Measurements from ENCODE around the gene BTBD7.

The BTBD7 gene

DNA sequence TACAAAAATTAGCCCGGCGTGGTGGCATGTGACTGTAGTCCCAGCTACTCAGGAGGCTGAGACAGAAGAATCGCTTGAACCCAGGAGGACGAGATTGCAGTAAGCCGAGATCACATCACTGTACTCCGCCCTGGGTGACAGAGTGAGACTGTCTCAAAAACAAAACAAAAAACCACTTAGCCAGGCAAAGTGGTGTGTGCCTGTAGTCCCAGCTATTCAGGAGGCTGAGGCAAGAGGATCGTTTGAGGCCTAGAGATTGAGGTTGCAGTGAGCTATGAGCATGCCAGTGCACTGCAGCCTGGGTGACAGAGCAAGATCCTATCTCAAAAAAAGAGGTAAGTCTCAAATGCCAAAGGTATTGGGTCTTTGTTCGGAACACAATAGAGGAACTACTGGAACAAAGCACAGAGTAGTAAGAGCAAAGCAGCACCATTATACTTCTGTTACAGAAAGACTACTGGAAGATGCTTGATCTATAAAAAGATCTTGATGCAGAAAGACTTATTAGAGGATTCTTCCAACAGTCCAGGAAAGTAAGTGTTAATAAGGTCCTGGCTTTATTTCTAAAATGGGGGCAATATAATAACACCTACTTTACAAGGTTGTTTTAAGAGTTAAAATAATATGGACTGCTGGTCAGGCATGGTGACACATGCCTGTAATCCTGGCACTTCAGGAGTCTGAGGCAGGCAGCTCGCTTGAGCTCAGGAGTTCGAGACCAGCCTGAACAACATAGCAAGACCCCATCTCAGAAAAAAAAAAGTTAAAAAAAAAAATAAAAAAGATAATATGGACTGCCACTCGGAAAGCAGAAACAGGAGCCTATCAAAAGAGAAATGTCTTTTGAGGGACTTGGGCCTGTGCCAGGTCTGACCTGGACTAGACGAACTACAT, 29.9 kb downstream of the BTBD7 start:
- DNase-seq (ENCODE audit: low read depth in 4 of 4, low spot score in 1 of 4) = no peak

GRCh38 chr14:93301821-93302447, 30.9 kb downstream of the BTBD7 start:
- DNase-seq (ENCODE audit: low read depth in 4 of 4, low spot score in 1 of 4) = no peak

DNA sequence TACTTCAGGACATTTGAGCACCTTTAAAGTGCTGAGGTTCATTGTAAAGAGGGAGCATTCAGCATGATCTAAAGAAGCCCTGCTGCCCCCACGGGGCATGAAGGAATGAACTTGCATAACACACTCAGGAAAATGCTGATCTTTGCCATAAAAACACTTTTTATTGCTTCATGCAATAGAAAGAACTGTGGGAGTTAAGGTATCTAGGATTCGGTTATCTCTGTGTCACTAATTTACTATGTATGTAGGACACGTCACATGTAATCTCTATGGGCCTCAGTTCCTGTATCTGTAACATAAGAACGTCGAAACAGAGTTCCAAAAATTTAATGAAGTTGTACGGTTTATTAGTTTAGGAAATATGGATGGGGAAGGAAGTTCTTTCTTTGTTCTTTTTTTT, 33.0 kb downstream of the BTBD7 start:
- DNase-seq (ENCODE audit: low read depth in 4 of 4, low spot score in 1 of 4) = no peak

DNA sequence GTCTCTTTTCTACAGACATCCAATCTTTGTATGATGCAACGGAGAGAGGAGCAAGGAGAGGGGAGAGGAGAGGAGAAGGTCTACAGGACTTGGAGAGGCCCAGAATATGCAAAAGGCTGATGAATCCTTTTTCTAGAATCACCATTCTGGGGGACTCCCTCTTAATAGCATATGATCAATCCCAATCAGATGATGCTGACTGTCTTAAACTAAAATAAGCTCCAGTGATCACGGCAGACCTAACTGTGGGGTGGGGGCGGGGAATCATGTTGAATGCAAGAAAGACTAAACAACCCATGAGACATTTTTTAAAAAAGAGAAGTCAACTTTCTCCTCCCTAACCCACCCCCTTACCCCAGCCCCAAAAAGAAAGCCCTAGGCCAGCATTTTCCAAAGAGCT, 33.4 kb downstream of the BTBD7 start:
- no peak for DNase-seq (ENCODE audit: low read depth in 4 of 4, low spot score in 1 of 4)

DNA sequence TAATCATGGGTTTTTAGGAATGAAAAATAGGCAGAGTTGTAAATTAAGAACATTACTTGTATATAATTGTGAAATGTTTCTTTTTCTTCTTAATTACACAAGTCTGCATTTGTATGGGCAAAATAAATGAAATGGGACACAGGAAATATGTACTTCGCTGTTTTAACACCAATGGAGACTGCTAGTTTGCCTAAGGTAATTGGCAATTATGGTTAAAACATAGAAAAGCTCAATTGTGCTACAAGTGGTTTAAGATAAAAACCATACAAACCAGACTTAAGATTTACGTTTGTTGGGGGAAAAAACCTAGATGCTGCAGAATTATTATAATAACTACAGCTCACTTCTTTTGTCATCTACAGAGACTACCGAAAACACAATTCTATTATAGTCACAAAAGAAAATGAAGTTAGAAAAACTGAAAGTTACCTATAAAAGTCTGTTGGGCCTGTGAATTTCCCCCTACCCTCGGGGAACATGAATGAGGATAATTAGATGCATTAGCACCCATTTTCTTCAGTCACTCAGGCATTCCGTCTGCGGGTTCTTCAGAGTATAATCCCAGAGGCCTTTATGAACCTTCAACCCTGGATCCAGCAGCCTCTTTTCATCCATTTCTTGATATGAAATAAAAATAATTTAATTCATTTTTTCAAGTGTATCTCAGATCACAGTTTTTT, 37.2 kb downstream of the BTBD7 start:
- no peak for DNase-seq (ENCODE audit: low read depth in 4 of 4, low spot score in 1 of 4)

DNA sequence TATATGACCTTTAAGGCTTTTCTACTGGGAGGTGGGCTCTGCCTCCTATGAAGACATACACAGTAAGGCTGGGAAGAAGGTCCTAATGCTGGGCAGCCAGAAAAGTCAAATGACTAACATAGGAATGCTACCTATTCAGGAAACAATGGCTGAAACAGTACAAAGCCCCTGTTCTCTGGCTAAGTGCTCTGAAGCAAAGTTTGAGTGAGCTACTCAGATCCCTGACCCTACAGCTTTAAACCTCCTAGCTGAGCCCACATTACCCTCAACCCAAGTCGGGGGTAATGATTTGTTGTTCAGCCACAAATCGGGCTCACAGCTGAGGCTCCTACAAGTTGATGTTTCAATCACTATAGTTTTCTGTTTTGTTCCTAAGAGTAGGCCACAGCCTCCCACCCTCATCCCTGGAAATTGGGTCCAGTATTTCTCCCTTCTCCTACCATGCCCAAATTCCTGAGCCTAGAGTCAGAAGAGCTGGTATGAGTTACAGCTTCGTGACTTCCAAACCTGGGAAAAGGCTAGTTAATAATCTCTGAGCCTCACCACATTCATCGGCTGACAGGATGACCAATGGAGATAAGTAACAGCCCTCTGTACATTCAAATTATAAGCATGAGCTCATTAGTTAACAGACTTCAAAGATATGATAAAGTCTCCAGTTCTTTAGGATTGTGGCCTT, 46.5 kb downstream of the BTBD7 start:
- no peak for DNase-seq (ENCODE audit: low read depth in 4 of 4, low spot score in 1 of 4)

DNA sequence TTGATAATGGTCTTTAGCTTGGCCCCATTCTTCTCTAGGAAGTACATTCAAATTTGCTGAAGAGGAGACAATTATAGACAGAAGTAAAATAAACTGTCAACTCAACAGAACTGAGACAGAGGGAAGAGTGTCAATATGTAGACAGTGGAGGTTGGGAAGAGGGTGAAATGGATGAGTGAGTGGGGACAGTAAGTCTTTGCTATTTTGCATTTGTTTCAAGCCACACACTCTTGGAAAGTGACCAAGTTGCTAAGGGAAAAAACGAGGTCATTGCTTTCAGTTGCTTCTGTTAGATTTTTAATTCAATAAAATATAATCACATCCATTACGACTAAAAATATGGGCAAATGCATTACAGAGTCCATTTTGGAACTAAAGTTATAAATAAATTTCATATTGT, 47.8 kb downstream of the BTBD7 start:
- no peak for DNase-seq (ENCODE audit: low read depth in 4 of 4, low spot score in 1 of 4)

DNA sequence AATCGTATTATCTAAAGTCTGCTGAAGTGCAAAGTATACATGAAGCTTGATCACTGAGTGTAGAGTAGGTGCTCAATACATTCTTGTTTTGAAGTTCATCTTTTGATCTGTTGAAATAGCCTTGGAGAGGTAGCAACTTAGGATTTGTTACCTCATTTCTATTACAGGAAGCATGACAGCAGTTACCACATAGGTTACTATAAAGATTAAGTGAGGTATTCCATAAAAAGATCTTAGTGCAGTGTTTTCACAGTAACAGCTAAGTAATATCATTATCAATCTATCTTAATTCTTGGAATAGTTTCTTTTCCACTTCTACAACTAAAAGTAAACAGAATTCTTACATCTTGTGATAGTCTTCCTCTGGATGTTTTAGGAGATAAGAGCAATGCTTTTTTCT, 50.9 kb downstream of the BTBD7 start:
- DNase-seq (ENCODE audit: low read depth in 4 of 4, low spot score in 1 of 4) = no peak

- DNase-seq (ENCODE audit: low read depth in 4 of 4, low spot score in 1 of 4) = no peak
Measured at GRCh38 chr14:93280743-93281142, 52.1 kb downstream of the BTBD7 start.

- no peak for DNase-seq (ENCODE audit: low read depth in 4 of 4, low spot score in 1 of 4)
Measured at GRCh38 chr14:93276031-93276716, 56.7 kb downstream of the BTBD7 start.

DNA sequence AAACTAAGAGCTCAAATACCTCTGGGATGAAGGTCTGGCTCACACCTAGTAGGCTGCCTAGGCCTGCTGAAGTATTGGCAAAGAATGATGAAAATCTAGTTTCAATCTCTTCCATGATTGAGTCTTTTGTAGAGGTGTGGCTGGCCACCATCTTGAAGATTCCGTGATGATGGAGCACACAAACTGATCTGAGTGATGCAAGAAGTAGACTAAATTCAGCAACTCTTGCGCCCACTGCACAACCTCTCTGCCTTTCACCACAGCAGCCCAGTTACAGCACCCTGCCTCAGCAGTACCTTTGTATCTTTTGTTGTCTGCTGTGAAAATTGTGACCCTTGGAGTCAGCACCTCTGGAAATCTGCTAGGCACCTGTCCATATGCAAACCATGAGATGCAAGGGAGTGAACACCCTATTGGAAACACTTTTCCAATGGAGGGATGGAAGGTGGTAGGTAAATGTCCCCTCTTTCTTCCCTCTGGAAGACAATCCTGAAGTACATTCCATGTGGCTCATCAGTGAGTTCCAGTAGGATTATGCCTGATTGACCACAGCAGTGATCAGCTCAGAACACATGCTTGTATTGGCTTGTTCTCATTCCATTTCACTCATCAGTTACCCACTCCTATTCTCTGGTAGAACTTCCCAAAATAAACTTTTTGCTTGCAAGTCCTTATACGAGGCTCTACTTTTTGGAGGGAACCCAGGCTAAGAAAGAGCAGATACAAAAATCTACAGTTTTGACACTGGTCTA, 58.6 kb downstream of the BTBD7 start:
- no peak for DNase-seq (ENCODE audit: low read depth in 4 of 4, low spot score in 1 of 4)

DNA sequence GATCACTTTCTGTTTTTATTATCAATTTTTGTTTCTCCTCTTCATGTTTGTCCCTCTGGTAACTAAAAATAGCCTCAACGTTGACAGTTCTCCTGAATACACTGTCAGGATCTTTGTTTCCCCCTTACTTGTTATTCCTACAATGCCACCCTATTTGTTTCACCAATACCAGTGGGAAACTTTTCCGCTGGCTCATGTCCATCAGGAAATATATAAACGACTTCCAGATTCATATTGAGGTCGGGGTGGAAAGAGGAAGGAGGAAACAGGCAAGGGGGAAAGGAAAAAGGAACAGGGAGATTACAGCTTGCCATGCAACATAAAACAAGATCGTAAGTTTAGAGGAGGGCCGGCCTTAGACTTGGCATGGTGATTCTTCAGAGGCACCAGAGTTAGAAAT, 61.7 kb downstream of the BTBD7 start:
- no peak for DNase-seq (ENCODE audit: low read depth in 4 of 4, low spot score in 1 of 4)

GRCh38 chr14:93269341-93270068, 63.3 kb downstream of the BTBD7 start:
- DNase-seq (ENCODE audit: low read depth in 4 of 4, low spot score in 1 of 4) = no peak

DNA sequence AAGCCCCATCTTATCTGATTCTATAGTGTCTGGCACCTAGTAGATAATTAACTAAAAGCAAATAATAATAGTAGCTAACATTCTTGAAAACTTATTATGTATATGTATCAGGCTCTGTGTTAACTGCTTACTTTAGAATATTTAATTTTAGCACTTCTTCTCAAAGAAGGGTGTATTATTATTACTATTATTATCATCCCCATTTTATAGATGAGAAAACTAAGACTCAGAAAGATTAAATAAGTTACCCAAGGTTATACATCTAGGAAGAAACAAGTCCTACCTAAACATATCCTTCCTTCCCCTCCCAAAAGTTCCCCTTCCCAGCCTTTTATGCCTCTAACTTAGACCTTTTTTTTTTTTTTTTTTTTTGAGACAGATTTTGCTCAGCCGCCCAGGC, 64.4 kb downstream of the BTBD7 start:
- DNase-seq (ENCODE audit: low read depth in 4 of 4, low spot score in 1 of 4) = no peak

- DNase-seq (ENCODE audit: low read depth in 4 of 4, low spot score in 1 of 4) = no peak
Measured at GRCh38 chr14:93267149-93267711, 65.6 kb downstream of the BTBD7 start.

GRCh38 chr14:93266127-93266526, 66.7 kb downstream of the BTBD7 start:
- no peak for DNase-seq (ENCODE audit: low read depth in 4 of 4, low spot score in 1 of 4)

GRCh38 chr14:93263416-93263815, 69.4 kb downstream of the BTBD7 start:
- no peak for DNase-seq (ENCODE audit: low read depth in 4 of 4, low spot score in 1 of 4)

GRCh38 chr14:93262446-93262845, 70.4 kb downstream of the BTBD7 start:
- DNase-seq (ENCODE audit: low read depth in 4 of 4, low spot score in 1 of 4) = no peak

- no peak for DNase-seq (ENCODE audit: low read depth in 4 of 4, low spot score in 1 of 4)
Measured at GRCh38 chr14:93249128-93249831, 83.6 kb downstream of the BTBD7 start.

Measured in stimulated activated CD4-positive, alpha-beta T cell treated with anti-CD3 and anti-CD28 coated beads, Interleukin-1b, Interleukin-23, amount 100 ng/mL, for 24 hours (primary cell).